ENCODE results near the gene RAB3C.

Gene RAB3C

GRCh38 chr5:58622936-58623871, 40.3 kb downstream of the RAB3C start:
- no peaks in the 10 kb centered on the region for H3K79me2 ChIP-seq (ENCODE audit: low read length)
- TF ChIP-seq EZH2 (optimal IDR thresholded peaks at IDR 0.05; ENCODE audit: low read depth, low read length) (no peak), EZH2phosphoT487 (IDR thresholded peaks at IDR 0.05; ENCODE audit: low read length) (no peak)
- TF ChIP-seq, protein P1, sequence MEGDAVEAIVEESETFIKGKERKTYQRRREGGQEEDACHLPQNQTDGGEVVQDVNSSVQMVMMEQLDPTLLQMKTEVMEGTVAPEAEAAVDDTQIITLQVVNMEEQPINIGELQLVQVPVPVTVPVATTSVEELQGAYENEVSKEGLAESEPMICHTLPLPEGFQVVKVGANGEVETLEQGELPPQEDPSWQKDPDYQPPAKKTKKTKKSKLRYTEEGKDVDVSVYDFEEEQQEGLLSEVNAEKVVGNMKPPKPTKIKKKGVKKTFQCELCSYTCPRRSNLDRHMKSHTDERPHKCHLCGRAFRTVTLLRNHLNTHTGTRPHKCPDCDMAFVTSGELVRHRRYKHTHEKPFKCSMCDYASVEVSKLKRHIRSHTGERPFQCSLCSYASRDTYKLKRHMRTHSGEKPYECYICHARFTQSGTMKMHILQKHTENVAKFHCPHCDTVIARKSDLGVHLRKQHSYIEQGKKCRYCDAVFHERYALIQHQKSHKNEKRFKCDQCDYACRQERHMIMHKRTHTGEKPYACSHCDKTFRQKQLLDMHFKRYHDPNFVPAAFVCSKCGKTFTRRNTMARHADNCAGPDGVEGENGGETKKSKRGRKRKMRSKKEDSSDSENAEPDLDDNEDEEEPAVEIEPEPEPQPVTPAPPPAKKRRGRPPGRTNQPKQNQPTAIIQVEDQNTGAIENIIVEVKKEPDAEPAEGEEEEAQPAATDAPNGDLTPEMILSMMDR (IDR thresholded peaks at IDR 0.05; ENCODE audit: low read length): no peak
- H3K4me1 ChIP-seq (ENCODE audit: low read length): no peaks in the 10 kb centered on the region
- no peaks in the 10 kb centered on the region for H3K36me3 ChIP-seq (replicated peaks; ENCODE audit: insufficient read depth, low read length)
- H3K9me3 ChIP-seq (replicated peaks; ENCODE audit: insufficient read depth, low read length): no peaks in the 10 kb centered on the region
- H4K20me1 ChIP-seq (ENCODE audit: insufficient read depth, low read length): no peaks in the 10 kb centered on the region
- H2AFZ ChIP-seq (ENCODE audit: low read length): no peak overlapping the region
- H3K4me3 ChIP-seq (ENCODE audit: low read length): no peak overlapping the region
- H3K4me2 ChIP-seq (ENCODE audit: low read depth, low read length): no peak overlapping the region
- H3K27me3 ChIP-seq (replicated peaks; ENCODE audit: insufficient read depth, low read length): no peaks in the 10 kb centered on the region
- no peak overlapping the region for H3K9ac ChIP-seq (ENCODE audit: low read length)
- no peak overlapping the region for H3K27ac ChIP-seq (ENCODE audit: low read length)
- H3K9me2 ChIP-seq (replicated peaks; ENCODE audit: insufficient read depth, low read length): no peaks in the 10 kb centered on the region
- H3F3A ChIP-seq (ENCODE audit: insufficient read depth, low read length): no peaks in the 10 kb centered on the region
- no peak for DNase-seq

- Histone ChIP-seq H3K36me3 (replicated peaks; ENCODE audit: insufficient read depth, low read length) (no peaks in the 10 kb centered on the region), H3K9me3 (replicated peaks; ENCODE audit: insufficient read depth, low read length) (no peaks in the 10 kb centered on the region), H3K4me1 (ENCODE audit: low read length) (no peaks in the 10 kb centered on the region), H2AFZ (ENCODE audit: low read length) (no peak overlapping the region), H3F3A (ENCODE audit: insufficient read depth, low read length) (no peaks in the 10 kb centered on the region), H3K27ac (ENCODE audit: low read length) (no peak overlapping the region), H3K4me2 (ENCODE audit: low read depth, low read length) (no peak overlapping the region), H4K20me1 (ENCODE audit: insufficient read depth, low read length) (no peaks in the 10 kb centered on the region), H3K79me2 (ENCODE audit: low read length) (no peaks in the 10 kb centered on the region), H3K9me2 (replicated peaks; ENCODE audit: insufficient read depth, low read length) (no peaks in the 10 kb centered on the region), H3K9ac (ENCODE audit: low read length) (no peak overlapping the region), H3K4me3 (ENCODE audit: low read length) (no peak overlapping the region), H3K27me3 (replicated peaks; ENCODE audit: insufficient read depth, low read length) (no peaks in the 10 kb centered on the region)
- no peak for TF ChIP-seq EZH2 (optimal IDR thresholded peaks at IDR 0.05; ENCODE audit: low read depth, low read length)
- TF ChIP-seq EZH2phosphoT487 (IDR thresholded peaks at IDR 0.05; ENCODE audit: low read length): no peak
- TF ChIP-seq, protein P1 (IDR thresholded peaks at IDR 0.05; ENCODE audit: low read length): no peak
- DNase-seq: no peak
Measured at GRCh38 chr5:58628626-58629025, 45.8 kb downstream of the RAB3C start.

GRCh38 chr5:58629271-58630159, 46.6 kb downstream of the RAB3C start:
- no peaks in the 10 kb centered on the region for H3K9me2 ChIP-seq (replicated peaks; ENCODE audit: insufficient read depth, low read length)
- H3K9me3 ChIP-seq (replicated peaks; ENCODE audit: insufficient read depth, low read length): no peaks in the 10 kb centered on the region
- H3K9ac ChIP-seq (ENCODE audit: low read length): no peak overlapping the region
- H3K79me2 ChIP-seq (ENCODE audit: low read length): no peaks in the 10 kb centered on the region
- no peak overlapping the region for H2AFZ ChIP-seq (ENCODE audit: low read length)
- no peaks in the 10 kb centered on the region for H3K36me3 ChIP-seq (replicated peaks; ENCODE audit: insufficient read depth, low read length)
- no peaks in the 10 kb centered on the region for H3F3A ChIP-seq (ENCODE audit: insufficient read depth, low read length)
- H3K27me3 ChIP-seq (replicated peaks; ENCODE audit: insufficient read depth, low read length): no peaks in the 10 kb centered on the region
- TF ChIP-seq EZH2phosphoT487 (IDR thresholded peaks at IDR 0.05; ENCODE audit: low read length): no peak
- TF ChIP-seq EZH2 (optimal IDR thresholded peaks at IDR 0.05; ENCODE audit: low read depth, low read length): no peak
- TF ChIP-seq, protein P1 (IDR thresholded peaks at IDR 0.05; ENCODE audit: low read length): no peak
- no peak for DNase-seq
- H3K4me1 ChIP-seq (ENCODE audit: low read length): no peaks in the 10 kb centered on the region
- no peaks in the 10 kb centered on the region for H4K20me1 ChIP-seq (ENCODE audit: insufficient read depth, low read length)
- no peak overlapping the region for H3K27ac ChIP-seq (ENCODE audit: low read length)
- H3K4me2 ChIP-seq (ENCODE audit: low read depth, low read length): no peak overlapping the region
- H3K4me3 ChIP-seq (ENCODE audit: low read length): no peak overlapping the region
